ENCODE results near the gene TLDC2. TPM values are rescaled to one million over a fixed set of nuclear protein-coding genes. Genes with fewer than 3 reads are reported as not detected.

The TLDC2 gene
- total RNA-seq, 1 experiment from 2014 or later: 0.17 TPM

DNA sequence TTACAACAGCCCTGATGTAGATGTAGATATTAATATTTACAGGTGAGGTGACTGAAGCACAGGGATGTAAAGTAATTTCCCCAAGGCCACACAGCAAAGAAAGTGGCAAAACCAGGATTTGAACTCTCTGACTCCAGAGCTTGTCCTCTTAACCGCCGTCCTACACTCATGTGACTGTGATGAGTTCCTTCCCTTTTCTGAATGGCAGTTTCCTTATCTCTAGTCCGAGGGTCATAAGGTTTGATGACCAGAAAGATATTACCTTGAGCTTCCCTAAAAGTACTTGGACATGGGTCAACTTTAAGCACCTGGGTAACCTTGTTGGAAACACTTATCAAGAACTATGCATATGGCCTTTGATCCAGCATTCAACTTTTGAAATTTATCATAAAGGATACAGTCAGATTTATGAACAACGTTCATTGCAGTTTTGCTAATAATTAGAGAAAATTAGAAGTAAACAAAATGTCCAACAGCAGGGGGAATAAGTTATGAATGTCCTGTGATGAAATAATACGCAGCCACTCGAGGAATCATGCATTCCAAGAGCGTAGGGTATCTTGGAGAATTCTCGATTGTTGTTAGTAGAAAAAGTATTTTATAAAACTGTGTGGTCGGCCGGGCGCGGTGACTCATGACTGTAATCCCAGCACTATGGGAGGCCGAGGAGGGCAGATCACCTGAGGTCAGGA lies 2.3 kb upstream of the TLDC2 start:
- no peak for ATAC-seq
- DNase-seq (ENCODE audit: low spot score): no peak
- Mint-ChIP-seq H3K36me3 (no peaks in the 10 kb centered on the region), H3K4me3 (no peak overlapping the region), H3K9me3 (no peaks in the 10 kb centered on the region), H3K27ac (no peak overlapping the region), H3K27me3 (ENCODE audit: low read depth) (no peaks in the 10 kb centered on the region), H3K4me1 (no peaks in the 10 kb centered on the region)
- ChIA-PET CTCF (interaction anchor here (1.1 to 1.6 kb wide), 5 partner anchors 10 to 65 kb away, joined by 3 to 8 read pairs (median 5); a partner anchor contains a TSS), POLR2A (no interaction called here)
- TF ChIP-seq PRRX2 (CRISPR knock-in tag; IDR thresholded peaks at IDR 0.05) (no peak), ZNF138 (CRISPR knock-in tag; conservative IDR thresholded peaks at IDR 0.05) (no peak), RORB (CRISPR knock-in tag; IDR thresholded peaks at IDR 0.05) (no peak), TCF7 (CRISPR knock-in tag; IDR thresholded peaks at IDR 0.05; ENCODE audit: low read depth) (no peak), SMAD4 (CRISPR knock-in tag; IDR thresholded peaks at IDR 0.05) (no peak), HMGA2 (CRISPR knock-in tag; IDR thresholded peaks at IDR 0.05) (no peak), NFYB (CRISPR knock-in tag; conservative IDR thresholded peaks at IDR 0.05; ENCODE audit: low read depth) (no peak)
- TF ChIP-seq, protein P1, sequence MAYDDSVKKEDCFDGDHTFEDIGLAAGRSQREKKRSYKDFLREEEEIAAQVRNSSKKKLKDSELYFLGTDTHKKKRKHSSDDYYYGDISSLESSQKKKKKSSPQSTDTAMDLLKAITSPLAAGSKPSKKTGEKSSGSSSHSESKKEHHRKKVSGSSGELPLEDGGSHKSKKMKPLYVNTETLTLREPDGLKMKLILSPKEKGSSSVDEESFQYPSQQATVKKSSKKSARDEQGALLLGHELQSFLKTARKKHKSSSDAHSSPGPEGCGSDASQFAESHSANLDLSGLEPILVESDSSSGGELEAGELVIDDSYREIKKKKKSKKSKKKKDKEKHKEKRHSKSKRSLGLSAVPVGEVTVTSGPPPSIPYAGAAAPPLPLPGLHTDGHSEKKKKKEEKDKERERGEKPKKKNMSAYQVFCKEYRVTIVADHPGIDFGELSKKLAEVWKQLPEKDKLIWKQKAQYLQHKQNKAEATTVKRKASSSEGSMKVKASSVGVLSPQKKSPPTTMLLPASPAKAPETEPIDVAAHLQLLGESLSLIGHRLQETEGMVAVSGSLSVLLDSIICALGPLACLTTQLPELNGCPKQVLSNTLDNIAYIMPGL (CRISPR knock-in tag; IDR thresholded peaks at IDR 0.05): no peak
- TF ChIP-seq, protein P2, sequence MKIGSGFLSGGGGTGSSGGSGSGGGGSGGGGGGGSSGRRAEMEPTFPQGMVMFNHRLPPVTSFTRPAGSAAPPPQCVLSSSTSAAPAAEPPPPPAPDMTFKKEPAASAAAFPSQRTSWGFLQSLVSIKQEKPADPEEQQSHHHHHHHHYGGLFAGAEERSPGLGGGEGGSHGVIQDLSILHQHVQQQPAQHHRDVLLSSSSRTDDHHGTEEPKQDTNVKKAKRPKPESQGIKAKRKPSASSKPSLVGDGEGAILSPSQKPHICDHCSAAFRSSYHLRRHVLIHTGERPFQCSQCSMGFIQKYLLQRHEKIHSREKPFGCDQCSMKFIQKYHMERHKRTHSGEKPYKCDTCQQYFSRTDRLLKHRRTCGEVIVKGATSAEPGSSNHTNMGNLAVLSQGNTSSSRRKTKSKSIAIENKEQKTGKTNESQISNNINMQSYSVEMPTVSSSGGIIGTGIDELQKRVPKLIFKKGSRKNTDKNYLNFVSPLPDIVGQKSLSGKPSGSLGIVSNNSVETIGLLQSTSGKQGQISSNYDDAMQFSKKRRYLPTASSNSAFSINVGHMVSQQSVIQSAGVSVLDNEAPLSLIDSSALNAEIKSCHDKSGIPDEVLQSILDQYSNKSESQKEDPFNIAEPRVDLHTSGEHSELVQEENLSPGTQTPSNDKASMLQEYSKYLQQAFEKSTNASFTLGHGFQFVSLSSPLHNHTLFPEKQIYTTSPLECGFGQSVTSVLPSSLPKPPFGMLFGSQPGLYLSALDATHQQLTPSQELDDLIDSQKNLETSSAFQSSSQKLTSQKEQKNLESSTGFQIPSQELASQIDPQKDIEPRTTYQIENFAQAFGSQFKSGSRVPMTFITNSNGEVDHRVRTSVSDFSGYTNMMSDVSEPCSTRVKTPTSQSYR (CRISPR knock-in tag; IDR thresholded peaks at IDR 0.05): no peak
- TF ChIP-seq, protein P3, sequence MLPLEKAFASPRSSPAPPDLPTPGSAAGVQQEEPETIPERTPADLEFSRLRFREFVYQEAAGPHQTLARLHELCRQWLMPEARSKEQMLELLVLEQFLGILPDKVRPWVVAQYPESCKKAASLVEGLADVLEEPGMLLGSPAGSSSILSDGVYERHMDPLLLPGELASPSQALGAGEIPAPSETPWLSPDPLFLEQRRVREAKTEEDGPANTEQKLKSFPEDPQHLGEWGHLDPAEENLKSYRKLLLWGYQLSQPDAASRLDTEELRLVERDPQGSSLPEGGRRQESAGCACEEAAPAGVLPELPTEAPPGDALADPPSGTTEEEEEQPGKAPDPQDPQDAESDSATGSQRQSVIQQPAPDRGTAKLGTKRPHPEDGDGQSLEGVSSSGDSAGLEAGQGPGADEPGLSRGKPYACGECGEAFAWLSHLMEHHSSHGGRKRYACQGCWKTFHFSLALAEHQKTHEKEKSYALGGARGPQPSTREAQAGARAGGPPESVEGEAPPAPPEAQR (CRISPR knock-in tag; IDR thresholded peaks at IDR 0.05): no peak
- TF ChIP-seq, protein P4, sequence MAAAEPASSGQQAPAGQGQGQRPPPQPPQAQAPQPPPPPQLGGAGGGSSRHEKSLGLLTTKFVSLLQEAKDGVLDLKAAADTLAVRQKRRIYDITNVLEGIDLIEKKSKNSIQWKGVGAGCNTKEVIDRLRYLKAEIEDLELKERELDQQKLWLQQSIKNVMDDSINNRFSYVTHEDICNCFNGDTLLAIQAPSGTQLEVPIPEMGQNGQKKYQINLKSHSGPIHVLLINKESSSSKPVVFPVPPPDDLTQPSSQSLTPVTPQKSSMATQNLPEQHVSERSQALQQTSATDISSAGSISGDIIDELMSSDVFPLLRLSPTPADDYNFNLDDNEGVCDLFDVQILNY (CRISPR knock-in tag; IDR thresholded peaks at IDR 0.05): no peak
- TF ChIP-seq, protein P5, sequence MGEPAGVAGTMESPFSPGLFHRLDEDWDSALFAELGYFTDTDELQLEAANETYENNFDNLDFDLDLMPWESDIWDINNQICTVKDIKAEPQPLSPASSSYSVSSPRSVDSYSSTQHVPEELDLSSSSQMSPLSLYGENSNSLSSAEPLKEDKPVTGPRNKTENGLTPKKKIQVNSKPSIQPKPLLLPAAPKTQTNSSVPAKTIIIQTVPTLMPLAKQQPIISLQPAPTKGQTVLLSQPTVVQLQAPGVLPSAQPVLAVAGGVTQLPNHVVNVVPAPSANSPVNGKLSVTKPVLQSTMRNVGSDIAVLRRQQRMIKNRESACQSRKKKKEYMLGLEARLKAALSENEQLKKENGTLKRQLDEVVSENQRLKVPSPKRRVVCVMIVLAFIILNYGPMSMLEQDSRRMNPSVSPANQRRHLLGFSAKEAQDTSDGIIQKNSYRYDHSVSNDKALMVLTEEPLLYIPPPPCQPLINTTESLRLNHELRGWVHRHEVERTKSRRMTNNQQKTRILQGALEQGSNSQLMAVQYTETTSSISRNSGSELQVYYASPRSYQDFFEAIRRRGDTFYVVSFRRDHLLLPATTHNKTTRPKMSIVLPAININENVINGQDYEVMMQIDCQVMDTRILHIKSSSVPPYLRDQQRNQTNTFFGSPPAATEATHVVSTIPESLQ (CRISPR knock-in tag; IDR thresholded peaks at IDR 0.05): no peak
- TF ChIP-seq, protein P6, sequence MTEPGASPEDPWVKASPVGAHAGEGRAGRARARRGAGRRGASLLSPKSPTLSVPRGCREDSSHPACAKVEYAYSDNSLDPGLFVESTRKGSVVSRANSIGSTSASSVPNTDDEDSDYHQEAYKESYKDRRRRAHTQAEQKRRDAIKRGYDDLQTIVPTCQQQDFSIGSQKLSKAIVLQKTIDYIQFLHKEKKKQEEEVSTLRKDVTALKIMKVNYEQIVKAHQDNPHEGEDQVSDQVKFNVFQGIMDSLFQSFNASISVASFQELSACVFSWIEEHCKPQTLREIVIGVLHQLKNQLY (CRISPR knock-in tag; IDR thresholded peaks at IDR 0.05): no peak
- TF ChIP-seq, protein P7, sequence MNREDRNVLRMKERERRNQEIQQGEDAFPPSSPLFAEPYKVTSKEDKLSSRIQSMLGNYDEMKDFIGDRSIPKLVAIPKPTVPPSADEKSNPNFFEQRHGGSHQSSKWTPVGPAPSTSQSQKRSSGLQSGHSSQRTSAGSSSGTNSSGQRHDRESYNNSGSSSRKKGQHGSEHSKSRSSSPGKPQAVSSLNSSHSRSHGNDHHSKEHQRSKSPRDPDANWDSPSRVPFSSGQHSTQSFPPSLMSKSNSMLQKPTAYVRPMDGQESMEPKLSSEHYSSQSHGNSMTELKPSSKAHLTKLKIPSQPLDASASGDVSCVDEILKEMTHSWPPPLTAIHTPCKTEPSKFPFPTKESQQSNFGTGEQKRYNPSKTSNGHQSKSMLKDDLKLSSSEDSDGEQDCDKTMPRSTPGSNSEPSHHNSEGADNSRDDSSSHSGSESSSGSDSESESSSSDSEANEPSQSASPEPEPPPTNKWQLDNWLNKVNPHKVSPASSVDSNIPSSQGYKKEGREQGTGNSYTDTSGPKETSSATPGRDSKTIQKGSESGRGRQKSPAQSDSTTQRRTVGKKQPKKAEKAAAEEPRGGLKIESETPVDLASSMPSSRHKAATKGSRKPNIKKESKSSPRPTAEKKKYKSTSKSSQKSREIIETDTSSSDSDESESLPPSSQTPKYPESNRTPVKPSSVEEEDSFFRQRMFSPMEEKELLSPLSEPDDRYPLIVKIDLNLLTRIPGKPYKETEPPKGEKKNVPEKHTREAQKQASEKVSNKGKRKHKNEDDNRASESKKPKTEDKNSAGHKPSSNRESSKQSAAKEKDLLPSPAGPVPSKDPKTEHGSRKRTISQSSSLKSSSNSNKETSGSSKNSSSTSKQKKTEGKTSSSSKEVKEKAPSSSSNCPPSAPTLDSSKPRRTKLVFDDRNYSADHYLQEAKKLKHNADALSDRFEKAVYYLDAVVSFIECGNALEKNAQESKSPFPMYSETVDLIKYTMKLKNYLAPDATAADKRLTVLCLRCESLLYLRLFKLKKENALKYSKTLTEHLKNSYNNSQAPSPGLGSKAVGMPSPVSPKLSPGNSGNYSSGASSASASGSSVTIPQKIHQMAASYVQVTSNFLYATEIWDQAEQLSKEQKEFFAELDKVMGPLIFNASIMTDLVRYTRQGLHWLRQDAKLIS (CRISPR knock-in tag; IDR thresholded peaks at IDR 0.05; ENCODE audit: borderline replicate concordance): no peak
- TF ChIP-seq, protein P8, sequence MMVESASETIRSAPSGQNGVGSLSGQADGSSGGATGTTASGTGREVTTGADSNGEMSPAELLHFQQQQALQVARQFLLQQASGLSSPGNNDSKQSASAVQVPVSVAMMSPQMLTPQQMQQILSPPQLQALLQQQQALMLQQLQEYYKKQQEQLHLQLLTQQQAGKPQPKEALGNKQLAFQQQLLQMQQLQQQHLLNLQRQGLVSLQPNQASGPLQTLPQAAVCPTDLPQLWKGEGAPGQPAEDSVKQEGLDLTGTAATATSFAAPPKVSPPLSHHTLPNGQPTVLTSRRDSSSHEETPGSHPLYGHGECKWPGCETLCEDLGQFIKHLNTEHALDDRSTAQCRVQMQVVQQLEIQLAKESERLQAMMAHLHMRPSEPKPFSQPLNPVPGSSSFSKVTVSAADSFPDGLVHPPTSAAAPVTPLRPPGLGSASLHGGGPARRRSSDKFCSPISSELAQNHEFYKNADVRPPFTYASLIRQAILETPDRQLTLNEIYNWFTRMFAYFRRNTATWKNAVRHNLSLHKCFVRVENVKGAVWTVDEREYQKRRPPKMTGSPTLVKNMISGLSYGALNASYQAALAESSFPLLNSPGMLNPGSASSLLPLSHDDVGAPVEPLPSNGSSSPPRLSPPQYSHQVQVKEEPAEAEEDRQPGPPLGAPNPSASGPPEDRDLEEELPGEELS (CRISPR knock-in tag; IDR thresholded peaks at IDR 0.05): no peak
- TF ChIP-seq, protein P9, sequence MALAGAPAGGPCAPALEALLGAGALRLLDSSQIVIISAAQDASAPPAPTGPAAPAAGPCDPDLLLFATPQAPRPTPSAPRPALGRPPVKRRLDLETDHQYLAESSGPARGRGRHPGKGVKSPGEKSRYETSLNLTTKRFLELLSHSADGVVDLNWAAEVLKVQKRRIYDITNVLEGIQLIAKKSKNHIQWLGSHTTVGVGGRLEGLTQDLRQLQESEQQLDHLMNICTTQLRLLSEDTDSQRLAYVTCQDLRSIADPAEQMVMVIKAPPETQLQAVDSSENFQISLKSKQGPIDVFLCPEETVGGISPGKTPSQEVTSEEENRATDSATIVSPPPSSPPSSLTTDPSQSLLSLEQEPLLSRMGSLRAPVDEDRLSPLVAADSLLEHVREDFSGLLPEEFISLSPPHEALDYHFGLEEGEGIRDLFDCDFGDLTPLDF (CRISPR knock-in tag; IDR thresholded peaks at IDR 0.05): no peak
- TF ChIP-seq, protein P10, sequence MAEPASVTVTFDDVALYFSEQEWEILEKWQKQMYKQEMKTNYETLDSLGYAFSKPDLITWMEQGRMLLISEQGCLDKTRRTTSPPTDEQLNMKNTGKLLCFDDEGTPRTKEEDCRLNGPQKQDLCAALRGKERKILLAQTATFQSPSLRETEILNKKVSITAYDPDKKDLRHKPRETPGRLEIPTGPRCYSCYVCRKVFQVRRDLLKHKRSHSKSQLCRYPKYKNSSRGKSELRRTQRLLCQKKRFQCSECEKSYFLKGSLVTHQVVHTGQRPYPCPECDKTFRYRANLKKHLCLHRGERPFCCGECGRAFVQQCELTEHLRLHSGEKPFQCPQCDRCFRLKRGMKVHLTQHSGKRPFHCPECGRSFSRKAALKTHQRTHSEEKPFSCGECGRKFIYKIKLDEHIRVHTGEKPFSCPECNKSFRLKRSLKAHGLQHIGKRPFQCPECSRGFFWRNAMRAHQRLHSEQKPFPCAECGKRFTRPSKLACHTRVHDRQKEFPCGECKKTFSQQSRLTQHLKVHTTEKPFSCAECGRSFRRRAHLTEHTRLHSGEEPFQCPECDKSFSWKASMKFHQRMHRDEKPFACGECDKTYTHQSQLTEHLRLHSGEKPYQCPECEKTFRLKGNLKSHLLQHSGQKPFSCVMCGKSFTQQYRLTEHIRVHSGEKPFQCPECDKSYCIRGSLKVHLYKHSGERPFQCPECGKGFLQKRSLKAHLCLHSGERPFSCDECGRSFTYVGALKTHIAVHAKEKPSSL (CRISPR knock-in tag; conservative IDR thresholded peaks at IDR 0.05): no peak

Data from WTC11 (cell line).